Prostate gland (tissue), 2 donors: Measurements from ENCODE around the gene ZNF492.

ENCODE experiments used
- POLR2A ChIP-seq: fragments of 450-650 bp; IDR thresholded peaks from one replicate; pipeline ENCODE4 v1.6.1; 2016; ENCODE audit warnings: antibody characterized with exemption, mild to moderate bottlenecking
- TF ChIP-seq, protein P1 (sequence below), 4 experiments: fragments of 200-600 bp in 2 of 4; fragments of 450-650 bp in 2 of 4; sonication (generic) in 2 of 4; IDR thresholded peaks; 1 replicate in 3 of 4; 2 replicates in 1 of 4; pipeline ENCODE4 v1.5.1; 2016 to 2019; ENCODE audit warnings: antibody characterized with exemption in 4 of 4, mild to moderate bottlenecking in 2 of 4, moderate library complexity in 2 of 4

DNA sequence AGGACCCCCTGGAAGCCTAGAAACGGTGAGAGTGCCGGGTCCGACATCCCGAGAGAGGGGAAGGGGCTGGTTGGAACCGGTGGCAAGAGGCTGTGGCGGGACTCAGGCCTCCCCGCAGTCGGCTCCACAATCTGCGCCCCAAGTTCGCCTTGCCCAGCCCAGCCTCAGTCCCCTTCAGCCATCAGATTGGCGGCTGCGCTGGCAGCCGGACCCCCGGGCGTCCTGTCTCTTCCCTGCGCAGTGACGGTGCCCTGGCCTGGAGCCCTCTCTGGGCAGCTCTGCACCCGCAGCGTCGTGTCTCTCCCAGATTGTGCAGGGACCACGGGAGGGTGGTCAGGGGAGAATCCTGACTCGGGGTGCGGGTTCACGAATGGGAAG lies 315 bp downstream of the ZNF492 start:
- TF ChIP-seq, protein P1, sequence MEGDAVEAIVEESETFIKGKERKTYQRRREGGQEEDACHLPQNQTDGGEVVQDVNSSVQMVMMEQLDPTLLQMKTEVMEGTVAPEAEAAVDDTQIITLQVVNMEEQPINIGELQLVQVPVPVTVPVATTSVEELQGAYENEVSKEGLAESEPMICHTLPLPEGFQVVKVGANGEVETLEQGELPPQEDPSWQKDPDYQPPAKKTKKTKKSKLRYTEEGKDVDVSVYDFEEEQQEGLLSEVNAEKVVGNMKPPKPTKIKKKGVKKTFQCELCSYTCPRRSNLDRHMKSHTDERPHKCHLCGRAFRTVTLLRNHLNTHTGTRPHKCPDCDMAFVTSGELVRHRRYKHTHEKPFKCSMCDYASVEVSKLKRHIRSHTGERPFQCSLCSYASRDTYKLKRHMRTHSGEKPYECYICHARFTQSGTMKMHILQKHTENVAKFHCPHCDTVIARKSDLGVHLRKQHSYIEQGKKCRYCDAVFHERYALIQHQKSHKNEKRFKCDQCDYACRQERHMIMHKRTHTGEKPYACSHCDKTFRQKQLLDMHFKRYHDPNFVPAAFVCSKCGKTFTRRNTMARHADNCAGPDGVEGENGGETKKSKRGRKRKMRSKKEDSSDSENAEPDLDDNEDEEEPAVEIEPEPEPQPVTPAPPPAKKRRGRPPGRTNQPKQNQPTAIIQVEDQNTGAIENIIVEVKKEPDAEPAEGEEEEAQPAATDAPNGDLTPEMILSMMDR (IDR thresholded peaks at IDR 0.05), result no peak
- TF ChIP-seq POLR2A, result no peak
